K562 treated with DMSO at 1 percent for 4 hours (cell line): Measurements from ENCODE around the gene IFNLR1. TPM values are rescaled to one million over a fixed set of nuclear protein-coding genes. Genes with fewer than 3 reads are reported as not detected.

ENCODE experiments used
- total RNA-seq: library from RNA; unstranded; fragments of 300-600 nt; gene quantifications from 2 replicates; pipeline ENCODE4 v1.2.3, GENCODE V29; 2022; ENCODE audit not compliant: insufficient read depth

Gene IFNLR1
- total RNA-seq = not detected in 2 replicates

GRCh38 chr1:24186993-24187790 is at the start of gene IFNLR1:
Gene IFNLR1, minus strand, starts transcription at chr1:24187289. Its CDS starts 41 bp downstream, at chr1:24187248.

DNA sequence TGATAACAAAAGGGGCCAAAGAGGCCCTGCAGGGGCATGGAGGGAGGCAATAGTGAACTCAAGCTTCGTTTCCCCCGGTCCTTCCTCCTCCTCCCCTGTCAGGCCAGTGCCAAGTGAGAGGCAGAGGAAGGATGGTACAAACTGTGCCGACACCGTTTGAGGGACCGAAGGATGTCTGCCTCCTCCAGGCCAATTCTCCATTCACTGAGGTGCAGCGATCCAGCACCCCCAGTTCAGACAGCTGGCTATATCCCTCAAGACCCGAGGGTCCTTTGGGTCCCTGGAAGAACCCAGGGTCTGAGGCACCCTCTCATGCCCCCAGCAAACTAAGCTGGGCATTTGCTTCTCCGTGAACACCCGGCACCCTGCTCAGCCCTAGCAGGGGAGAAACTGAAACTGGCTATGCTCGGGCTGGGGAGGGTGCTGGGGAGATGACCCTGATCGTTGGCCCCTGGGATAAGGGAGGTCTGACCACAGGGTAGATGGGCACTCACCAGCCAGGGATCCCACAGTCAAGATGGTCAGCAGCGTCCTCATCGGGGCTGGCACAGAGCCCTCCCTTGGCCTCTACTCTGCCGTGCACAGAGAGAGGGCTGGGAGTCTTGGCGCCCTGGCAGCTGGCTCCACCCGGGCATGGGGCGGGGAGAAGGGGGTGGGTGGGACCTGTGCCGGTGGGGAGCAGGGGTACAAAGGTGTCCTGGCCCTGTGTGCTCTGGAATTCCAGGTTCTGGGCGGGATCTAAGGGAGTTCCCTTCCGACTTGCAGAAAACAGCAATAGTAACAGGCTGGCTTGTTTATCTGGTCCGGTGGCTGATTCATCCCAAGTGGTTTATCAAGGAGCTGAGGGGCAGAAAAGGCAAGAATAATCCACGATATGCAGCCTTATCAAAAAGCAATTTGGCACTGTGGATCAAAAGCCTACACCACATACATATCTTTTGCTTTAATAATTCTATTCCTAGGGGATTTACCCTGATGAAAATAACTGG is 44.2 kb downstream of the IFNLR1 start, which contains the start of gene IL22RA1:
TSS of gene IL22RA1 (minus strand) at position 595 of the 989 bp plus-strand sequence. CDS start at position 537, 58 bp downstream.

DNA sequence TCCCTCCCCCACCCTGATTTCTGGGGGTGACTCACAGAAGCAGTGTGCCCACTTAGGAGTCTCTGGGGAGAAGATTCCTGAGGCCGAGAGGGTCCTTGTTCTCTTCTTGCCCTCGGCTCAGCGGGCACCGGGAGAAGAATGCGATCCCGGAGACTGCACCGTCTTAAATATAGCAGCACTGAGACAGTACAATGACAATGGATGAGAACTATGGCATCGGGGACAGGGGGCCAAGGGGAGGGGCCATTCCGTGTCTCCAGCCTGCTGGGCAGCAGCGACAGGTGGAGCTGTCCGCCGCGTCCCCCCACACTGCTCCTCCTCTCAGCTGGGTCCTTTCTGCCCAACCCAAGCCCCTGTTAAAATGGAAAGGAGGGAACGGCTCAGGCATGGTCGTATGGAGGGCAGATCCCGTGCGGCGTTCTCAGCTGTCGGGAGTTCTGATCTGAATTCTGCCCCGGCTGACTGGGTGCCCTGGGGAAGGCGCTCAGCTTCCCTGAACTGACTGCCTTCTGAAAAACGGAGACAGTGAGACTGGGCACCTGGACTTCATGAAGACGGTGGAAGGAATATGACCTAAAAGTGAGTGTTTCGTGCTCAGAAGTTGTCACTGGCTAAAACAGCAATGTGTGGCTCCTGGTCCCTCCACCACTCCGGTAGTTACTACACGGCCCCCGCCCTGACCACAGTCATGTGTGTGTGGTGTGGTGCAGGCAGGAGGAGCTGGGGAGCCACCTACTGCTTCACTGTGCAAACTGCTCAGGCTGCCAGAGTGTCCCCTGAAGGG is 74.9 kb downstream of the IFNLR1 start, which contains the start of gene MYOM3:
TSS of gene MYOM3 (minus strand) at position 140 of the 784 bp plus-strand sequence. CDS start 3,499 bp downstream, outside the sequence.

Other genes starting within 250 kb of the IFNLR1 start
- gene PNRC2, start 227.5 kb downstream of the IFNLR1 start, total RNA-seq = 95.7 and 120 TPM in 2 replicates
- 65.2 and 91.6 TPM in 2 replicates for gene SRSF10, start 207.0 kb downstream of the IFNLR1 start, total RNA-seq
- gene MYOM3, start 75.2 kb downstream of the IFNLR1 start, total RNA-seq = not detected in 2 replicates
- not detected in 2 replicates for gene IL22RA1, start 44.1 kb downstream of the IFNLR1 start, total RNA-seq
- gene GRHL3, start 132.1 kb upstream of the IFNLR1 start, total RNA-seq = not detected in 2 replicates
- 3.8 and 5.3 TPM in 2 replicates for gene STPG1, start 226.5 kb upstream of the IFNLR1 start, total RNA-seq
- gene NIPAL3, start 228.5 kb upstream of the IFNLR1 start, total RNA-seq = 19.7 and 21.1 TPM in 2 replicates